ENCODE measurements around the gene MYBL2.
"Not testable (repeated sequence)": the region's sequence is repeated elsewhere in the genome, so short reads cannot be mapped to it uniquely, and the experiment has no call there.

MYBL2 gene

GRCh38 chr20:43752561-43753301, 85.8 kb downstream of the MYBL2 start:
- H3K36me3 ChIP-seq (ENCODE audit: control insufficient read depth, insufficient read depth, low read length), result no peaks in the 10 kb centered on the region
- peaks cover 6% of the 10 kb centered on the region; the same call in 1 of the 2 replicates for H3K27me3 ChIP-seq (ENCODE audit: control insufficient read depth, insufficient read depth, low read length)
- no peak overlapping the region for H3K27ac ChIP-seq (ENCODE audit: low read depth, low read length)
- H3K4me3 ChIP-seq (ENCODE audit: low read depth, low read length), result no peak overlapping the region
- H3K9me3 ChIP-seq (ENCODE audit: control insufficient read depth, insufficient read depth, low read depth, low read length), result no peaks in the 10 kb centered on the region
- no peaks in the 10 kb centered on the region for H3K4me1 ChIP-seq (ENCODE audit: control insufficient read depth, insufficient read depth, low read length)
- H3K9ac ChIP-seq (ENCODE audit: low read length), result no peak overlapping the region

GRCh38 chr20:43755390-43755789, 88.5 kb downstream of the MYBL2 start:
- no peaks in the 10 kb centered on the region for H3K36me3 ChIP-seq (ENCODE audit: control insufficient read depth, insufficient read depth, low read length)
- H3K4me3 ChIP-seq (ENCODE audit: low read depth, low read length), result no peak overlapping the region
- H3K27ac ChIP-seq (ENCODE audit: low read depth, low read length), result no peak overlapping the region
- H3K27me3 ChIP-seq (ENCODE audit: control insufficient read depth, insufficient read depth, low read length), result peaks cover 6% of the 10 kb centered on the region; the same call in 1 of the 2 replicates
- H3K9me3 ChIP-seq (ENCODE audit: control insufficient read depth, insufficient read depth, low read depth, low read length), result no peaks in the 10 kb centered on the region
- no peak overlapping the region for H3K9ac ChIP-seq (ENCODE audit: low read length)
- no peaks in the 10 kb centered on the region for H3K4me1 ChIP-seq (ENCODE audit: control insufficient read depth, insufficient read depth, low read length)

- no peaks in the 10 kb centered on the region for H3K36me3 ChIP-seq (ENCODE audit: control insufficient read depth, insufficient read depth, low read length)
- H3K27ac ChIP-seq (ENCODE audit: low read depth, low read length), result no peak overlapping the region
- no peak overlapping the region for H3K9ac ChIP-seq (ENCODE audit: low read length)
- peaks cover 6% of the 10 kb centered on the region; the same call in 1 of the 2 replicates for H3K27me3 ChIP-seq (ENCODE audit: control insufficient read depth, insufficient read depth, low read length)
- H3K4me3 ChIP-seq (ENCODE audit: low read depth, low read length), result no peak overlapping the region
- no peaks in the 10 kb centered on the region for H3K9me3 ChIP-seq (ENCODE audit: control insufficient read depth, insufficient read depth, low read depth, low read length)
- H3K4me1 ChIP-seq (ENCODE audit: control insufficient read depth, insufficient read depth, low read length), result no peaks in the 10 kb centered on the region
Measured at GRCh38 chr20:43755851-43756250, 88.9 kb downstream of the MYBL2 start.

DNA sequence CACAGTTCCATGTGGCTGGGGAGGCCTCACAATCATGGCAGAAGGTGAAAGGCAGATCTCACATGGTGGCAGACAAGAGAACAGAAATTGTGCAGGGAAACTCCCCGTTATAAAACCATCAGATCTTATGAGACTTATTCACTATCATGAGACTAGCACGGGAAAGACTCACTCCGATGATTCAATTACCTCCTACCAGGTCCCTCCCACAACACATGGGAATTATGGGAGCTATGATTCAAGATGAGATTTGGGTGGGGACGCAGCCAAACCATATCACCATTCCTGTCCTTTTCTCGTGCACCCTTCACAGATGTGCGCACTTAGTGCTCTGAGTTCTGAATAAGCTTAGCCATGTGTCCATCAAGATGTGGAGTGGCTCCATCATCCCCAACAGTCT, 91.0 kb downstream of the MYBL2 start:
- H3K27me3 ChIP-seq (ENCODE audit: control insufficient read depth, insufficient read depth, low read length); H3K9me3 ChIP-seq (ENCODE audit: control insufficient read depth, insufficient read depth, low read depth, low read length); H3K4me3 ChIP-seq (ENCODE audit: low read depth, low read length); H3K9ac ChIP-seq (ENCODE audit: low read length); H3K36me3 ChIP-seq (ENCODE audit: control insufficient read depth, insufficient read depth, low read length); H3K4me1 ChIP-seq (ENCODE audit: control insufficient read depth, insufficient read depth, low read length); H3K27ac ChIP-seq (ENCODE audit: low read depth, low read length): not testable (repeated sequence)

DNA sequence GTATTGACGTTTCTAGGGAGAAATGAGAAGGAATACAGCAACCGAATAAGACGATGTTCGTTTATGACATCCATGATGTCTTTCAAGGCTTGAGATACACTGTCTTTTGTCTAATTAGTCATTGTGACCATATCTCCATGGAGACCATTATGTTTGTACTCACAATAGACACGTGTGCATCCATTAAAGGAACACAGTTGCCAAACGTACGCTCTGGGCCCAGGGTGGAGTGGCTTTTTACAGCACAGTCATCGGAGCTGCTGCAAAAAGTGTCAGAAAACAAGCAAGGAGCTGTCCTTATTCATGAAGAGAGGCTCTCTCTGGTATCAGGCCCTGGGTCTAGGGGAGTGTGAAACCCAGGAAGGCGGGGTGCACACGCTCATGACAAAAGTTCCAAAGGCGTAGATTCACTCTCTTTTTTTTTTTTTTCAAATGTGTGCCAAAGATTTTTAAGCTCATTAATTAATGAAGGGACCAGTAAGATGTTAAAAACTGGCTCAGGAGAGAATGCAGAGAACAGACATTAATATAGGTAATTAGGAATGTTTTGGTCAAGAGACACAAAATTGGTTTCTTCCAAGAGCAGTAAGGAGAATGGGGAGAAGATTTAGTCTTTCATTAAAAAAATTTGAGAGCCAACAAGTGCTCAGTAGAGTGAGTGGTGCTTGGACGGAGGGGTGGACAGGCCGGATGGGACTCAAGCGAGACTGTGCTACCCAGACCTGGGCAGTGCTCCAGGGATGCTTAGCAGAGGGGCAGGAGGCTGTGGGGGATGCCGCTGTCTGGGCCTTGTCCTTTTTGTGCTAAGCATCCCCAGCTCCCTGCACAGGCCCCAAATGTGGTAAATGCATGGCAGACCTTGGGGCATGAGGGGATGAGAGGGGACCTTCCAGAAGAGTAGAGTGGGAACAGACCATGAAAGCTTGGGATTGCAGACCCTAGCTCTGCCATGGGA, 94.7 kb downstream of the MYBL2 start:
- H3K36me3 ChIP-seq (ENCODE audit: control insufficient read depth, insufficient read depth, low read length), result no peaks in the 10 kb centered on the region
- peaks cover 6% of the 10 kb centered on the region for H3K4me1 ChIP-seq (ENCODE audit: control insufficient read depth, insufficient read depth, low read length)
- H3K4me3 ChIP-seq (ENCODE audit: low read depth, low read length), result no peak overlapping the region
- no peaks in the 10 kb centered on the region for H3K27me3 ChIP-seq (ENCODE audit: control insufficient read depth, insufficient read depth, low read length)
- H3K27ac ChIP-seq (ENCODE audit: low read depth, low read length), result no peak overlapping the region
- no peak overlapping the region for H3K9ac ChIP-seq (ENCODE audit: low read length)
- H3K9me3 ChIP-seq (ENCODE audit: control insufficient read depth, insufficient read depth, low read depth, low read length), result no peaks in the 10 kb centered on the region

- no peak overlapping the region for H3K27ac ChIP-seq (ENCODE audit: low read depth, low read length)
- no peaks in the 10 kb centered on the region for H3K9me3 ChIP-seq (ENCODE audit: control insufficient read depth, insufficient read depth, low read depth, low read length)
- H3K27me3 ChIP-seq (ENCODE audit: control insufficient read depth, insufficient read depth, low read length), result no peaks in the 10 kb centered on the region
- H3K9ac ChIP-seq (ENCODE audit: low read length), result no peak overlapping the region
- H3K4me3 ChIP-seq (ENCODE audit: low read depth, low read length), result no peak overlapping the region
- H3K4me1 ChIP-seq (ENCODE audit: control insufficient read depth, insufficient read depth, low read length), result peaks cover 6% of the 10 kb centered on the region
- no peaks in the 10 kb centered on the region for H3K36me3 ChIP-seq (ENCODE audit: control insufficient read depth, insufficient read depth, low read length)
Measured at GRCh38 chr20:43762911-43763310, 96.0 kb downstream of the MYBL2 start.

DNA sequence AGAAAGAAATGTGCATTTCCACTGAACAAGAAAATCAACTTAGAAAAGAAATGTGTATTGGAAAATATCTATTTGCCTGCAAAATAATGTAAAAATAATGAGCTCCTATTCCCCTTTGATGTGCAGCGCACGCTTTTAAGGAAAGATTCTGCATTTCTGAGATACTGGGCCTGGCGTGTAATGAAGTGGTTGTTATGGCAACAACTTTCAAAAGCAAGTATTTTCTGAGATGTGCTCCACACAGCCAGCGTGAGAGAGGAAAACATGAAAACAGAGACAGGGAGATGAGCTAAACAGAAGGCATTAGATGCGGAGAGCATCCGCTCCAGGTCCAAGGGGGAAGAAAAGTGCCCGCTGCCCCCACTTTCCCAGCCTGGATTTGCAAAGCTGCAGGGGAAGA, 99.0 kb downstream of the MYBL2 start:
- H3K9ac ChIP-seq (ENCODE audit: low read length), result no peak overlapping the region
- H3K27ac ChIP-seq (ENCODE audit: low read depth, low read length), result no peak overlapping the region
- no peaks in the 10 kb centered on the region for H3K9me3 ChIP-seq (ENCODE audit: control insufficient read depth, insufficient read depth, low read depth, low read length)
- peaks cover 6% of the 10 kb centered on the region for H3K4me1 ChIP-seq (ENCODE audit: control insufficient read depth, insufficient read depth, low read length)
- no peak overlapping the region for H3K4me3 ChIP-seq (ENCODE audit: low read depth, low read length)
- no peaks in the 10 kb centered on the region for H3K27me3 ChIP-seq (ENCODE audit: control insufficient read depth, insufficient read depth, low read length)
- H3K36me3 ChIP-seq (ENCODE audit: control insufficient read depth, insufficient read depth, low read length), result no peaks in the 10 kb centered on the region

Measured in HUES6 (cell line).